ENCODE data around the gene NAIF1. TPM values are rescaled to one million over a fixed set of nuclear protein-coding genes. Genes with fewer than 3 reads are reported as not detected.
A peak's percentile ranks its signal among the peaks of the same experiment; 100 is the strongest.
"Not testable (repeated sequence)": the region's sequence is repeated elsewhere in the genome, so short reads cannot be mapped to it uniquely, and the experiment has no call there.

Gene NAIF1
- total RNA-seq, 1 experiment from 2014 or later: 12.4 TPM

DNA sequence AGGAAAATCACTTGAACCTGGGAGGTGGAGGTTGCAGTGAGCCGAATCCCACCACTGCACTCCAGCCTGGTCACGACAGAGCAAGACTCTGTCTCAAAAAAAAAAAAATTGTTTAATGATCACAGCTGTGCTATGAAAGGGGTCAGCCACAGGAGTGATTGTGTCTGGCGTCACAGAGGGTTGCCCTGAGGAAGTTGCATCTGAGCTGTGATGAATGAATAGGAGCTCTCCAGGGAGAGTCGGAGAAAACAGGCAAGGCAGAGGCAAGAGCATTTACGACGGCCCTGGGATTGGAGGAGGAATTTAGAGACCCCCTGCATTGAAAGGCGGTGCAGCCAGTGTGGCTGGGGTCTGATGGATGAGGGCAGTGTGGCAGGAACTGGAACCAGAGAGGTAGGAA is 25.1 kb downstream of the NAIF1 start (continued):
- TF ChIP-seq, protein P1, sequence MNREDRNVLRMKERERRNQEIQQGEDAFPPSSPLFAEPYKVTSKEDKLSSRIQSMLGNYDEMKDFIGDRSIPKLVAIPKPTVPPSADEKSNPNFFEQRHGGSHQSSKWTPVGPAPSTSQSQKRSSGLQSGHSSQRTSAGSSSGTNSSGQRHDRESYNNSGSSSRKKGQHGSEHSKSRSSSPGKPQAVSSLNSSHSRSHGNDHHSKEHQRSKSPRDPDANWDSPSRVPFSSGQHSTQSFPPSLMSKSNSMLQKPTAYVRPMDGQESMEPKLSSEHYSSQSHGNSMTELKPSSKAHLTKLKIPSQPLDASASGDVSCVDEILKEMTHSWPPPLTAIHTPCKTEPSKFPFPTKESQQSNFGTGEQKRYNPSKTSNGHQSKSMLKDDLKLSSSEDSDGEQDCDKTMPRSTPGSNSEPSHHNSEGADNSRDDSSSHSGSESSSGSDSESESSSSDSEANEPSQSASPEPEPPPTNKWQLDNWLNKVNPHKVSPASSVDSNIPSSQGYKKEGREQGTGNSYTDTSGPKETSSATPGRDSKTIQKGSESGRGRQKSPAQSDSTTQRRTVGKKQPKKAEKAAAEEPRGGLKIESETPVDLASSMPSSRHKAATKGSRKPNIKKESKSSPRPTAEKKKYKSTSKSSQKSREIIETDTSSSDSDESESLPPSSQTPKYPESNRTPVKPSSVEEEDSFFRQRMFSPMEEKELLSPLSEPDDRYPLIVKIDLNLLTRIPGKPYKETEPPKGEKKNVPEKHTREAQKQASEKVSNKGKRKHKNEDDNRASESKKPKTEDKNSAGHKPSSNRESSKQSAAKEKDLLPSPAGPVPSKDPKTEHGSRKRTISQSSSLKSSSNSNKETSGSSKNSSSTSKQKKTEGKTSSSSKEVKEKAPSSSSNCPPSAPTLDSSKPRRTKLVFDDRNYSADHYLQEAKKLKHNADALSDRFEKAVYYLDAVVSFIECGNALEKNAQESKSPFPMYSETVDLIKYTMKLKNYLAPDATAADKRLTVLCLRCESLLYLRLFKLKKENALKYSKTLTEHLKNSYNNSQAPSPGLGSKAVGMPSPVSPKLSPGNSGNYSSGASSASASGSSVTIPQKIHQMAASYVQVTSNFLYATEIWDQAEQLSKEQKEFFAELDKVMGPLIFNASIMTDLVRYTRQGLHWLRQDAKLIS (CRISPR knock-in tag; IDR thresholded peaks at IDR 0.05; ENCODE audit: borderline replicate concordance): no peak
- TF ChIP-seq PREB (CRISPR knock-in tag; IDR thresholded peaks at IDR 0.05; ENCODE audit: borderline replicate concordance): no peak
- TF ChIP-seq JAZF1 (CRISPR knock-in tag; IDR thresholded peaks at IDR 0.05): no peak
- no peak for TF ChIP-seq ELF4 (CRISPR knock-in tag; IDR thresholded peaks at IDR 0.05; ENCODE audit: low read depth)
- no peak for TF ChIP-seq OVOL2 (CRISPR knock-in tag; IDR thresholded peaks at IDR 0.05; ENCODE audit: borderline replicate concordance)
- TF ChIP-seq ZNF232 (CRISPR knock-in tag; IDR thresholded peaks at IDR 0.05): no peak
- no peak for TF ChIP-seq USF2 (CRISPR knock-in tag; IDR thresholded peaks at IDR 0.05)

DNA sequence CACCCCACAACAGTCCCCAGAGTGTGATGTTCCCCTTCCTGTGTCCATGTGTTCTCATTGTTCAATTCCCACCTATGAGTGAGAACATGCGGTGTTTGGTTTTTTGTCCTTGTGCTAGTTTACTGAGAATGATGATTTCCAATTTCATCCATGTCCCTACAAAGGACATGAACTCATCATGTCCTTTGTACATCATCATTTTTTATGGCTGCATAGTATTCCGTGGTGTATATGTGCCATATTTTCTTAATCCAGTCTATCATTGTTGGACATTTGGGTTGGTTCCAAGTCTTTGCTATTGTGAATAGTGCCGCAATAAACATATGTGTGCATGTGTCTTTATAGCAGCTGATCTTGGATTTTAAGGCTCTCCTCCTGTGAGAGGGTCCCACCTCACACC is 26.3 kb downstream of the NAIF1 start:
- H3K4me3 Mint-ChIP-seq; CTCF ChIA-PET; POLR2A ChIA-PET; H3K36me3 Mint-ChIP-seq; DNase-seq (ENCODE audit: low spot score); H3K27ac Mint-ChIP-seq; H3K9me3 Mint-ChIP-seq; ATAC-seq; H3K4me1 Mint-ChIP-seq; H3K27me3 Mint-ChIP-seq (ENCODE audit: low read depth): not testable (repeated sequence)

DNA sequence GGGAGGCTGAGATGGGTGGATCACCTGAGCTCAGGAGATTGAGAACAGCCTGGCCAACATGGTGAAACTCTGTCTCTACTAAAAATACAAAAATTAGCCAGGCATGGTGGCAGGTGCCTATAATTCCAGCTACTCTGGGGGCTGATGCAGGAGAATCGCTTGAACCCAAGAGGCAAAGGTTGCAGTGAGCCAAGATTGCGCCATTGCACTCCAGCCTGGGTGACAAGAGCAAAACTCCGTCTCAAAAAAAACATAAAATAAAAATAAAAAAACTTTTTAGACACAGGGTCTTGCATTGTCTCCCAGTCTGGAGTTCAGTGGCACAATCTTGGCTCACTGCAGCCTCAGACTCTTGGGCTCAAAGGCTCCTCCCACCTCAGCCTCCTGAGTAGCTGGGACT is 30.6 kb downstream of the NAIF1 start:
- POLR2A ChIA-PET; H3K27me3 Mint-ChIP-seq (ENCODE audit: low read depth): not testable (repeated sequence)

DNA sequence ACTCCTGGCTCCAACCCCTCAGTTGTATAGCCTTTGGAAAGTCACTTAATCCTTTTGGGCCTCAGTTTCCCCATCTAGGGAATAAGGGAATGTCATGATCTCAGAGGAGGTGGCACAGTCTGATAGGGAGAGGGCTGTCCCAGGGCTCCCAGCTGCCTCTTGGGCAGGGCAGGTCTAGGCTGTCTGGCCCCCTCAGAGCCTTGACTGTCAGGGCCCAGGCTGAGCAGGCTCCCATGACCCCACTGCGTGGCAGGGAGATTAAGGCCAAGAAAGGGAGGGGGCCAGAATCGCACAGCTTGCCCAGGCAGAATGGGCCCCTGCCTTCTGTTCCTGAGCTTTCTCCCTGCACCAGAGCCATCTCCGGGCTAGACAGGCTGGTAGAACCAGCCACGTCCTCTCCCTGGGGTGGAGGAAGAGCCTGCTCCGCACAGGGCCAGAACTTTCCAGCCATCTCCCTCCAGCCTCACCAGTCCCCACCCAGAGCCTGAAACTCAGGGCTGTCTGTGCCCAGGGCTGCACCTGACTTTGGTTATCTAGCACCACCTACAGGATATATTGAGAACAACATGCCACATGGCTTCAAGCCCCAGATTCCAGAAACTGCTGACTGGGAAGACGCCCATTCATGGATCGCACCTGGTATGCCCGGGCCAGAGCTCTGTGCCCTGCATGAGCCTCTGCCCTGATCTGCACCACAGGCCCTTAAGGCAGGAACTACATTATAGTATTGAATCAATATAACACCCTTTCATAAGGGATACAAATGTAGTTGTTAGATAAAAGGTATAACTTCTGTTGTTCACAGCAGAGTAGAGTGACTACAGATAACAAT is 32.1 kb downstream of the NAIF1 start:
- H3K36me3 Mint-ChIP-seq: no peaks in the 10 kb centered on the region
- H3K9me3 Mint-ChIP-seq: no peaks in the 10 kb centered on the region
- POLR2A ChIA-PET: interaction anchor here (0.9 to 1.2 kb wide), 4 partner anchors 33 to 92 kb away, joined by 3 to 4 read pairs (median 4); partner anchors contain the start of genes NAIF1 and SLC25A25
- H3K4me1 Mint-ChIP-seq: 0 out of 2 replicates have a peak, but pooled peaks cover 2% of the 10 kb centered on the region
- CTCF ChIA-PET: interaction anchor here (0.5 to 7.4 kb wide), 52 partner anchors 10 to 456 kb away, joined by 3 to 179 read pairs (median 5); partner anchors contain the start of genes DPM2, NAIF1, PIP5KL1 and SLC25A25
- no peak overlapping the region for H3K4me3 Mint-ChIP-seq
- peak overlapping the region; percentile 6 for H3K27ac Mint-ChIP-seq
- no peaks in the 10 kb centered on the region for H3K27me3 Mint-ChIP-seq (ENCODE audit: low read depth)
- DNase-seq (ENCODE audit: low spot score) (peak; percentile 80), ATAC-seq (peak; percentile 98)
- TF ChIP-seq, protein P2, sequence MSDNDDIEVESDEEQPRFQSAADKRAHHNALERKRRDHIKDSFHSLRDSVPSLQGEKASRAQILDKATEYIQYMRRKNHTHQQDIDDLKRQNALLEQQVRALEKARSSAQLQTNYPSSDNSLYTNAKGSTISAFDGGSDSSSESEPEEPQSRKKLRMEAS (CRISPR knock-in tag; IDR thresholded peaks at IDR 0.05): peak; percentile 82; the same call in 1 of the 2 replicates
- TF ChIP-seq EMX1 (CRISPR knock-in tag; IDR thresholded peaks at IDR 0.05) (no peak), USF1 (CRISPR knock-in tag; IDR thresholded peaks at IDR 0.05) (0 out of 2 replicates have a peak, but pooled peaks have one; percentile 34), NFE2L1 (CRISPR knock-in tag; IDR thresholded peaks at IDR 0.05) (0 out of 2 replicates have a peak, but pooled peaks have one; percentile 13), USF2 (CRISPR knock-in tag; IDR thresholded peaks at IDR 0.05) (peak; percentile 16; the same call in 1 of the 2 replicates)
- TF ChIP-seq, protein P3, sequence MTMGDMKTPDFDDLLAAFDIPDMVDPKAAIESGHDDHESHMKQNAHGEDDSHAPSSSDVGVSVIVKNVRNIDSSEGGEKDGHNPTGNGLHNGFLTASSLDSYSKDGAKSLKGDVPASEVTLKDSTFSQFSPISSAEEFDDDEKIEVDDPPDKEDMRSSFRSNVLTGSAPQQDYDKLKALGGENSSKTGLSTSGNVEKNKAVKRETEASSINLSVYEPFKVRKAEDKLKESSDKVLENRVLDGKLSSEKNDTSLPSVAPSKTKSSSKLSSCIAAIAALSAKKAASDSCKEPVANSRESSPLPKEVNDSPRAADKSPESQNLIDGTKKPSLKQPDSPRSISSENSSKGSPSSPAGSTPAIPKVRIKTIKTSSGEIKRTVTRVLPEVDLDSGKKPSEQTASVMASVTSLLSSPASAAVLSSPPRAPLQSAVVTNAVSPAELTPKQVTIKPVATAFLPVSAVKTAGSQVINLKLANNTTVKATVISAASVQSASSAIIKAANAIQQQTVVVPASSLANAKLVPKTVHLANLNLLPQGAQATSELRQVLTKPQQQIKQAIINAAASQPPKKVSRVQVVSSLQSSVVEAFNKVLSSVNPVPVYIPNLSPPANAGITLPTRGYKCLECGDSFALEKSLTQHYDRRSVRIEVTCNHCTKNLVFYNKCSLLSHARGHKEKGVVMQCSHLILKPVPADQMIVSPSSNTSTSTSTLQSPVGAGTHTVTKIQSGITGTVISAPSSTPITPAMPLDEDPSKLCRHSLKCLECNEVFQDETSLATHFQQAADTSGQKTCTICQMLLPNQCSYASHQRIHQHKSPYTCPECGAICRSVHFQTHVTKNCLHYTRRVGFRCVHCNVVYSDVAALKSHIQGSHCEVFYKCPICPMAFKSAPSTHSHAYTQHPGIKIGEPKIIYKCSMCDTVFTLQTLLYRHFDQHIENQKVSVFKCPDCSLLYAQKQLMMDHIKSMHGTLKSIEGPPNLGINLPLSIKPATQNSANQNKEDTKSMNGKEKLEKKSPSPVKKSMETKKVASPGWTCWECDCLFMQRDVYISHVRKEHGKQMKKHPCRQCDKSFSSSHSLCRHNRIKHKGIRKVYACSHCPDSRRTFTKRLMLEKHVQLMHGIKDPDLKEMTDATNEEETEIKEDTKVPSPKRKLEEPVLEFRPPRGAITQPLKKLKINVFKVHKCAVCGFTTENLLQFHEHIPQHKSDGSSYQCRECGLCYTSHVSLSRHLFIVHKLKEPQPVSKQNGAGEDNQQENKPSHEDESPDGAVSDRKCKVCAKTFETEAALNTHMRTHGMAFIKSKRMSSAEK (CRISPR knock-in tag; IDR thresholded peaks at IDR 0.05; ENCODE audit: borderline replicate concordance): no peak

More for the DNA sequence above, 30.6 kb downstream of the NAIF1 start:
- DNase-seq (ENCODE audit: low spot score); ATAC-seq; H3K27ac Mint-ChIP-seq; H3K4me1 Mint-ChIP-seq; H3K9me3 Mint-ChIP-seq; H3K36me3 Mint-ChIP-seq; H3K4me3 Mint-ChIP-seq: not testable (repeated sequence)
- CTCF ChIA-PET: interaction anchor here (0.6 to 7.4 kb wide), 8 partner anchors 21 to 433 kb away, joined by 3 to 179 read pairs (median 6); no protein-coding TSS in a partner anchor
